GM12892 (cell line): ENCODE measurements around the gene MOG.

ENCODE experiments used
- POLR2A ChIP-seq: IDR thresholded peaks from 2 replicates; pipeline ENCODE4 v1.6.1; 2011; ENCODE audit warnings: low read depth, low read length, control low read depth
- POLR2AphosphoS5 ChIP-seq: IDR thresholded peaks from 2 replicates; pipeline ENCODE4 v1.6.1; 2011; ENCODE audit warnings: low read depth, low read length, control low read depth
- TAF1 ChIP-seq: IDR thresholded peaks from 2 replicates; pipeline ENCODE4 v1.6.1; 2011; ENCODE audit warnings: low read depth, mild to moderate bottlenecking, control low read depth, low read length, borderline replicate concordance

GRCh38 chr6:29629571-29629970 is 27.3 kb upstream of the MOG start:
- TF ChIP-seq POLR2AphosphoS5 (no peak), POLR2A (no peak), TAF1 (no peak)
